Lower lobe of right lung (tissue), 2 donors: ENCODE results near the gene STEAP1B. TPM values are rescaled to one million over a fixed set of nuclear protein-coding genes. Genes with fewer than 3 reads are reported as not detected.

Experiments
- ATAC-seq, 2 donors: fragments of 200-7000 bp; cut with Tn5 transposase; one replicate each; pipeline ENCODE4 v1.9.1; 2020 to 2022; ENCODE audit warnings: mild to moderate bottlenecking in 2 of 2, moderate library complexity in 2 of 2
- DNase-seq: peaks from one replicate; pipeline ENCODE4 v3.0.0-alpha.2; 2020
- H3K27ac ChIP-seq: fragments of 200-600 bp; one replicate; pipeline ENCODE4 v1.8.0; 2022
- H3K27me3 ChIP-seq: fragments of 200-600 bp; one replicate; pipeline ENCODE4 v1.8.0; 2022; ENCODE audit warnings: low read depth
- H3K36me3 ChIP-seq: fragments of 200-600 bp; one replicate; pipeline ENCODE4 v1.8.0; 2022; ENCODE audit warnings: mild to moderate bottlenecking
- H3K4me1 ChIP-seq: fragments of 200-600 bp; one replicate; pipeline ENCODE4 v1.8.0; 2022
- H3K4me3 ChIP-seq: fragments of 200-600 bp; one replicate; pipeline ENCODE4 v1.8.0; 2022; ENCODE audit warnings: mild to moderate bottlenecking
- H3K9me3 ChIP-seq: fragments of 200-600 bp; one replicate; pipeline ENCODE4 v1.8.0; 2022
- intact Hi-C: fragments of 100-400 bp; cut with DNase I; formaldehyde crosslinking; loops from one replicate; pipeline ENCODE4 v1.11.0; 2022
- total RNA-seq: library from RNA; stranded (reverse); fragmentation: NEBNext Ultra II Directional; extraction: Animal tissue kit (Norgen Biotek cat#: 25700); gene quantifications from one replicate; pipeline ENCODE4 v1.2.1, GENCODE V29; 2021
- TF ChIP-seq, protein P1 (sequence below): fragments of 200-600 bp; IDR thresholded peaks from one replicate; pipeline ENCODE4 v1.8.0; 2022; ENCODE audit warnings: antibody characterized with exemption, mild to moderate bottlenecking
- donor health status: DM: no; HTN: yes; CAD: no; lungs with severe emphysema.

The STEAP1B gene
- total RNA-seq, 1 donor from 2014 or later: 1.5 TPM

- intact Hi-C loops: no loop called here
- no peak for DNase-seq
- ATAC-seq: no peak
- H3K4me1 ChIP-seq: no peaks in the 10 kb centered on the region
- no peaks in the 10 kb centered on the region for H3K9me3 ChIP-seq
- TF ChIP-seq, protein P1, sequence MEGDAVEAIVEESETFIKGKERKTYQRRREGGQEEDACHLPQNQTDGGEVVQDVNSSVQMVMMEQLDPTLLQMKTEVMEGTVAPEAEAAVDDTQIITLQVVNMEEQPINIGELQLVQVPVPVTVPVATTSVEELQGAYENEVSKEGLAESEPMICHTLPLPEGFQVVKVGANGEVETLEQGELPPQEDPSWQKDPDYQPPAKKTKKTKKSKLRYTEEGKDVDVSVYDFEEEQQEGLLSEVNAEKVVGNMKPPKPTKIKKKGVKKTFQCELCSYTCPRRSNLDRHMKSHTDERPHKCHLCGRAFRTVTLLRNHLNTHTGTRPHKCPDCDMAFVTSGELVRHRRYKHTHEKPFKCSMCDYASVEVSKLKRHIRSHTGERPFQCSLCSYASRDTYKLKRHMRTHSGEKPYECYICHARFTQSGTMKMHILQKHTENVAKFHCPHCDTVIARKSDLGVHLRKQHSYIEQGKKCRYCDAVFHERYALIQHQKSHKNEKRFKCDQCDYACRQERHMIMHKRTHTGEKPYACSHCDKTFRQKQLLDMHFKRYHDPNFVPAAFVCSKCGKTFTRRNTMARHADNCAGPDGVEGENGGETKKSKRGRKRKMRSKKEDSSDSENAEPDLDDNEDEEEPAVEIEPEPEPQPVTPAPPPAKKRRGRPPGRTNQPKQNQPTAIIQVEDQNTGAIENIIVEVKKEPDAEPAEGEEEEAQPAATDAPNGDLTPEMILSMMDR: no peak
- no peaks in the 10 kb centered on the region for H3K36me3 ChIP-seq
- no peak overlapping the region for H3K4me3 ChIP-seq
- no peak overlapping the region for H3K27ac ChIP-seq
- H3K27me3 ChIP-seq: no peaks in the 10 kb centered on the region
Measured at GRCh38 chr7:22393913-22394729, 105.9 kb downstream of the STEAP1B start.

- DNase-seq: no peak
- no peaks in the 10 kb centered on the region for H3K4me1 ChIP-seq
- H3K36me3 ChIP-seq: no peaks in the 10 kb centered on the region
- H3K4me3 ChIP-seq: no peak overlapping the region
- ATAC-seq: no peak
- H3K9me3 ChIP-seq: no peaks in the 10 kb centered on the region
- TF ChIP-seq, protein P1: no peak
- no peaks in the 10 kb centered on the region for H3K27me3 ChIP-seq
- intact Hi-C loops: no loop called here
- no peak overlapping the region for H3K27ac ChIP-seq
Measured at GRCh38 chr7:22390516-22390915, 109.5 kb downstream of the STEAP1B start.

GRCh38 chr7:22389892-22390291 lies 110.1 kb downstream of the STEAP1B start:
- no peaks in the 10 kb centered on the region for H3K27me3 ChIP-seq
- TF ChIP-seq, protein P1: no peak
- H3K4me1 ChIP-seq: no peaks in the 10 kb centered on the region
- no peaks in the 10 kb centered on the region for H3K36me3 ChIP-seq
- H3K9me3 ChIP-seq: no peaks in the 10 kb centered on the region
- H3K4me3 ChIP-seq: no peak overlapping the region
- intact Hi-C loops: no loop called here
- H3K27ac ChIP-seq: no peak overlapping the region
- DNase-seq: no peak
- no peak for ATAC-seq

DNA sequence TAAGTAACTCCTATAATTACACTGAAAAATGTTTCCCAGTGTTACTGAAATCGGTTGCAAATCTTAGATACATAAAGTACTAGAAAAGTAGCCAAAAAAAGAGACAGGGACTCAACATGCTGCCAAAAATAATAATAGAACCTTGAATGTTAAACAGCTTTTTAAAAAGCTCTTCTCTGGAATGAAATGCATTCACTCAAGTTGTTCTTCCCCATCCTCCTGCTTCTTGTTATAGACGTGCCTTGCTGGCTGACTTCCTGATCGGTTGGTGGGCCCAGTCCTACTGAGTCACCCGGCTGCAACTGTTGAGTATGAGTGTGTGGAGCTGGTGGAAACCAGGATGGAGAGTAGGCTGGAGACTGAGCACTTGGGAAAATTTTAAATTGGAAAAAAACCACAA lies 112.4 kb downstream of the STEAP1B start:
- Histone ChIP-seq H3K4me1 (no peaks in the 10 kb centered on the region), H3K36me3 (no peaks in the 10 kb centered on the region), H3K9me3 (no peaks in the 10 kb centered on the region), H3K27ac (no peak overlapping the region), H3K4me3 (no peak overlapping the region), H3K27me3 (no peaks in the 10 kb centered on the region)
- intact Hi-C loops: no loop called here
- DNase-seq: no peak
- TF ChIP-seq, protein P1: no peak
- no peak for ATAC-seq

DNA sequence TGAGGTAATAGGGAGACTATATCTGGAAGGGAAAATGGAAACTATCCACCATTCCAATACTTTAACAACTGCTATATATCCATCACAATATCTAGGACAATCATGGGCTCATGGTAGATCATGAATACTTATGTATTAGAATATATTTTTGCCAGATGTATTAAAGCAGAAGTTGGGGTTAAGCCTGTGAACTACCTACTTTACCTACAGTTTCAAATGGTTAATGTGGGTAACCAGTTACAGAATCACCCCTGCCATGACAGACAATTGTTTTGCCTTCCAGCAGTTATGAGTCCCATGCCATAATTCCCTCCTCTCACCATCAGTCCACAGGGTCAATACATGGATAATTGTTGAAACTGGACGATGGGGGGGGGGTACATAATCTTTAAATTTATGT lies 113.1 kb downstream of the STEAP1B start:
- DNase-seq: no peak
- Histone ChIP-seq H3K27ac (no peak overlapping the region), H3K4me1 (no peaks in the 10 kb centered on the region), H3K27me3 (no peaks in the 10 kb centered on the region), H3K4me3 (no peak overlapping the region), H3K9me3 (no peaks in the 10 kb centered on the region), H3K36me3 (no peaks in the 10 kb centered on the region)
- ATAC-seq: no peak
- intact Hi-C loops: no loop called here
- TF ChIP-seq, protein P1: no peak
